ENCODE data around the gene EPB41L5.
"Not testable (repeated sequence)": the region's sequence is repeated elsewhere in the genome, so short reads cannot be mapped to it uniquely, and the experiment has no call there.

EPB41L5 gene

DNA sequence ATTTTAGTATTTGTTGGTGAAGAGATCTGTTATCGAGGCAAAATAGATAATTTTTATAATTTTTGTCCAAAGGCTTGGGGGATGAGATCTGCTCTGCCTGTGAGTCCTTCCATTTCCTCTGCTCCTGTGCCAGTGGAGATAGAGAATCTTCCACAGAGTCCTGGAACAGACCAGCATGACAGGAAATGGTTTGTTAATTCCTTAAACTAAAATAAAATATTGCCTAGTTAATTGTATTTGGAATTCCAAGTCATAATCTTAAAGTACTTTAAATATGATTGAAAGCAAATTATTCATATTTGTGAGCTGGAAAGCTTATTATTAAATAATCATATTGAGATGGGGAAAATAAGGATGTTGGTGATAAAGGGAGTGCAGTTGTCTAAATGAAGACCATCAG lies 87.8 kb downstream of the EPB41L5 start:
- no peak for DNase-seq (ENCODE audit: low read depth)

DNA sequence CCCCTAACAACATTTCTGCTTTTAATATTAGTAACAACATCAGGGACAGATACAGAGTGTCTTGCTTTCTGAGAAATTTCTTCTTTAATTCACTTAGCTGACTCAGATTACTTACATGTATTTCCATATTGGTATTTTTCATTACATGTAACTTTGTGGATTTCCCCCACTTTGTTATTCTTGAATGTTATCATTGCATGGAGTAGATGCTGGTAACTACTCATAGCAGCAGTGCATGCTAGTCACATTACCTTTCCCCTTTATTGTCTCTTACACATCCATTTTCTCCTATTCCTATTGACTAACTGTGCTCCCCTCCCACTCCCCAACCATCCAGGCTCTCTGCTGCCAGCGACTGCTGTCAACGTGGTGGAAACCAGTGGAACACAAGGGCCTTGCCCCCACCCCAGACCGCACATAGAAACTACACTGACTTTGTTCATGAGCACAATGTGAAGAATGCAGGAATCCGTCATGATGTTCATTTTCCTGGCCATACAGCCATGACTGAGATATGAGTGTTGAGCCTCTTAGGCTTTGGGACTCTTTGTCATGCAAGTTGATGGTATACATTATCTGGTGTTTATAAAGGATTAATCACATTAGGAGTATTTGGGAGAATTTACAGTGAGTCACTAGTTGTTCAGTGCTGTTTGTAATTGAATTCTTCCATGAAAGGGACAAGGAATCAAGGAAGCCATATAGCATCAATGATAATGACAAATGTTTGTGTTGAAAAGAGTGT lies 91.0 kb downstream of the EPB41L5 start:
- no peak for DNase-seq (ENCODE audit: low read depth)

DNA sequence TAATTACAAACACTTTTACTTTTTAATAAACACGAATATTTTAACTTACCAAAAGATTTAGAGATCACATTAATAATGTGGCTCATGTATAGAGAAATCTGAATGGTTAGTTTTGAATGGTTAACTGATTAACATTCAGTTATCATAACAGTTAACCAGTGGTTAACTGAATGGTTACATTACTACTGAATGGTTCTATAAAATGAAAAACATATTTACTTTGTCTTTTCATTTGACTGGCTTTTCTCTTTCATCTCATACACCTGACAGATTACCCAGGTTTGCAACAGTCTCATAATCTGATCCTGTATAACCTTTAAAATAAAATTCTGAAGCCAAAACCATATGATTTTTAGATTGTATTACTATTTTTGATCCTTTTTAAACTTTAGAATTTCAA lies 91.9 kb downstream of the EPB41L5 start:
- no peak for DNase-seq (ENCODE audit: low read depth)

DNA sequence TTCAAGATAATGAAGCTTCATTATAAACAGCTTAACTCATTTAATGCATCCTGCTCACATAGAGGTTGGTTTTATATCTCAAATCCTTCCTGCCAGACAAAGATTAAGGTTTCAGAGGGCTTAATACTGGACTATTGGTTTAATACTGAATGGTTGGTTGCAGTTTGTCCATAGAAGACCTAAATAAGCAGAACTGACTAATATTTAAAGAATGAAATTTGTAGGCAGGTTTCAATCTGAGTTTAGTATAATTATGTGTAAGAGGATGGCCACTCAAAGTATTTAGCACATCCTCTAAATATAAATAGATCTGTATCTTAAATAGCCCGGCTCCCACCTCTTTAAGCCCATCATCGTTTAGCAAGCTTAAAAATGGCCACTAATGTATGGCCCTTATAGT lies 92.5 kb downstream of the EPB41L5 start:
- no peak for DNase-seq (ENCODE audit: low read depth)

DNA sequence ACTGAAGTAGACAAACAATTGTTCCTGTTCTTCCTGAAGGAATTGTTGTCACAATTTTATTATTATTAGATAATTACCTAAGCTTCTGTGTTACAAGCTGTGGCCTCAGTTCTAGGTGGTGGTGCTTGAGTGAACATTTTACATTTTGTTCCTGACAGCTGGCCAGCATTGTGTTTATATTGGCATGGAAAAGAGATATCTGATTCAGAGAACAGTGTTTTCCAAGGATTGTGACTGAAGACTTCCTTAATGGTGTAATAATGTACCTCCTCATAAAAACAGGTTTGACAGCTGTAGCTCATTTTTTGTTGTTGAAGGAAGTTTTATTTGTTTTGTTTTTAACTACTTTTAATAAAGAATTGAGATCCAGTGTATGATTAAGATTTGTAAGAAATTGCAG lies 95.2 kb downstream of the EPB41L5 start:
- no peak for DNase-seq (ENCODE audit: low read depth)

DNA sequence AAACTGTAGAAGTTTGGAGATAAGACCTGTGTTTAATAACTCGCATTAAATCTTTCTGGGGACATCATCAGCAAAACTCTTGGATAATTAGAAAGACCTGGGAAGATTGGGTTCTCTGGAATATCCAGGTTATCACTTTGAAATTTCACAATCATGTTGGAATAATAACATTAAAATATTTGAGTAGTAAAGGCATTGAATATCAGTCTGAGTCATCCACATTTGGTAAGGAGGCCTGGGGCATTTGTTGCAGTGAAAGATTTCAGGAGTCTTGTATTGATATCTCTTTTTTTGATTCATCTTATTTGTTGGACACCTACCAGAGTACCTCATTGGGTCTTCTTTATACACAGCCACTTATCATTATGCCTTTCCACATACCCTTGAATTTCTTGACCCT lies 95.9 kb downstream of the EPB41L5 start:
- DNase-seq (ENCODE audit: low read depth): no peak

DNA sequence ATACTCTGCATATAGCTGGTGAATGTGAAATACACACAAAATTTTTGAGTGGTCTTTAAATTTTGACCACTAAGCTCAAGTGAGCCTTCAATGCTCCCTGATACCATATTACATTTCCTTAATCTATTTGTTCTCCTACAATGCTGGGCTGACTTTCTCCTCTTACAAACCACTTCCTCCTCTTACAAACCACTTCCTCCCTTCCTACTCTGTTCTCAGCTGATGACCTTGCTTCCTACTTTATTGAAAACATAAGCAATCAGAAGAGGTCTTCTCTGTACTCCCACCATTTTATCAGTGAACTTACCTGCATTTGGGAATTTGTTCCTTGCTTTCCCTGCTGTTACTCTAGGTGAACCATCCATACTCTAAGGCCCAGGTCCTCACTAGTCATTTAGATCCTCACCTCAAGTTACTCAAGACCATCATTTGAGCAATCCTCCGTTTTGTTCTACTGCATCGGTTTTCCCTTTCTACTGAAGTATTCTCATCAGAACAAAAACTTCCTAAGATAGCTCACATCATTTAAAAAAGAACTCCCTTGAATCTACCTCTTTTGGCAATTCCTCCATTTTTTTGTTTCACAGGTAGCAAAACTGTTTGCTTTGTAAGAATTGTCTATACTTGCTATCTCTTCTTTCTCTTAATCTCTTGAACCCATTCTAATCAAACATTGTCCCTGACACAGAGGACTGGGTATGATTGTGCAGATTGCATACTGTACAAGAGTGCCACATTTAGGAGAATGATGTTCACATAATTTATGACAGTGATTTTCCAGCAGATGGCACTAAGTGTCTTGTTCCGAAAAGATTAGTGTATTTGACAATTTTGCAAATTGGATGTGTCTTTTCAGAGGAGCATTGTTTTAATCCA lies 96.5 kb downstream of the EPB41L5 start:
- DNase-seq (ENCODE audit: low read depth): no peak

DNA sequence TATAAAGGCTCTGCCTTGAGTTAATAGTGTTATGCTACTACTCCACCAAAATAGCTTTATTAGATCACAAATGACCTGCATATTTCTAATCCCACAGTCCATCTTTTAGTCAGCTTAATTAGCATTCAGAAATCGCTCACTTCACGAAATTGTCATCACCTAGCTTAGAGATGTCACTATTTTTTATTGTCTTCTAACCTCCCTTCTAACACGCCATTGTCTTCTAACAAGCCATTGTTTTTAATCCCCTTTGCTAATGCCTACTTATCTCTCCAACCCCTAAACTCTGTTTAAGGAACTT lies 97.1 kb downstream of the EPB41L5 start:
- DNase-seq (ENCODE audit: low read depth): no peak

DNA sequence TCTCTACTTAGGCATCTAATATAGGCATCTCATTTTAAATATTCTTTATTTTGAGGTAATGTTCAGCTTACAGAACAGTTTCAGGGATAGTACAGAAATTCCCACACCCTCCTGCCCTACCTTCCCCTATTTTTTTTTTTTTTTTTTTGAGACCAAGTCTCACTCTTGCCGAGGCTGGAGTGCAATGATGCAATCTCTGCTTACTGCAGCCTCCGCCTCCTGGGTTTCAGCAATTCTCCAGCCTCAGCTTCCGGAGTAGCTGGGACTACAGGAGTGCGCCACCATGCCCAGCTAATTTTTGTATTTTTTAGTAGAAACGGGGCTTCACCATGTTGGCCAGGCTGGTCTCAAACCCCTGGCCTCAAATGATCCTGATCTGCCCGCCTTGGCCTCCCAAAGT lies 97.6 kb downstream of the EPB41L5 start:
- no peak for DNase-seq (ENCODE audit: low read depth)

DNA sequence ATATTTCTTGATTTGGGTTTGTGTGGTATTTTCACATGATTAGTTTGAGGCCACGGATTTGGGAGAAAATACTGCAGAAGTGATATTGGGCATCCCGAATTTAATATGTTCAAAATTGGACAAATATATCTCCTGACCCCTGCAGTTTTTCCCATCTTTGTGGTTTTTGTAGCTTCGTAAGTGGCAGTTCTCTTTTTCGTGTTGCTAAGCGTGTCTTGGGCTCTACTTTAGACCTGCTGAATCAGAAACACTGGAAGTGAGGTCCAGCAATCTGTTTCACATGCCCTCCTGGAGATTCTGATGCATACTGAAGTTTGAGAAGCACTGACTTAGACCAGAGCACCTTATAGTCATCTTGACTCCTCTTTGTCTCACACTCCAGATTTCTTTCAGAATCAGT lies 98.3 kb downstream of the EPB41L5 start:
- no peak for DNase-seq (ENCODE audit: low read depth)

DNA sequence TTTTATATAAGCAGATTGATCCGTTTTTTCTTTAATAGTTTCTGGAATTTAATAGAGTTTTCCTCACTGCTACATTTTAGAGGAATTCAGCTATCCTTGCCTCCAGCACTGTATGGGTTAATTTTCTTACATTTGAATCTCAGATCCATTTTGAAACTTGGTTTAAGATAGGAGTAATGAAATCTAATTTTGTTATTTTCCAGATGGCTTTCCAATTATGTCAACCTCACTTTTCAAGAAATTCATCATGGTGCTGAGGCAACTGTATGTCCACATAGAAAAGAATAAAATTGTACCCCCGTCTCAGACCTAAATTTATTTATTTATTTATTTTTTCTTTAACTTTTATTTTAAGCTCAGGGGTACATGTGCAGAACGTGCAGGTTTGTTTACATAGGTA lies 105.1 kb downstream of the EPB41L5 start:
- no peak for DNase-seq (ENCODE audit: low read depth)

DNA sequence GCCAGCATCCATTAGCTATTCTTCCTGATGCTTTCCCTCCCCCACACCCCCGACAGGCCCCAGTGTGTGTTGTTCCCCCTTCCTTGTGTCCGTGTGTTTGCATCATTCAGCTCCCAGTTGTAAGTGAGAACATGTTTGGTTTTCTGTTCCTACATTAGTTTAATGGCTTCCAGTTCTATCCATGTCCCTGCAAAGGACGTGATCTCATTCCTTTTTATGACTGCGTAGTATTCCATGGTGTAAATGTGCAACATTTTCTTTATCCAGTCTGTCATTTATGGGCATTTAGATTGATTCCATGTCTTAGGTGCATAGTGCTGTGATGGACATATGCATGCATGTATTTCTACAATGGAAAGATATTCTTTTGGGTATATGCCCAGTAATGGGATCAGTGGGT lies 105.6 kb downstream of the EPB41L5 start:
- DNase-seq (ENCODE audit: low read depth): no peak

DNA sequence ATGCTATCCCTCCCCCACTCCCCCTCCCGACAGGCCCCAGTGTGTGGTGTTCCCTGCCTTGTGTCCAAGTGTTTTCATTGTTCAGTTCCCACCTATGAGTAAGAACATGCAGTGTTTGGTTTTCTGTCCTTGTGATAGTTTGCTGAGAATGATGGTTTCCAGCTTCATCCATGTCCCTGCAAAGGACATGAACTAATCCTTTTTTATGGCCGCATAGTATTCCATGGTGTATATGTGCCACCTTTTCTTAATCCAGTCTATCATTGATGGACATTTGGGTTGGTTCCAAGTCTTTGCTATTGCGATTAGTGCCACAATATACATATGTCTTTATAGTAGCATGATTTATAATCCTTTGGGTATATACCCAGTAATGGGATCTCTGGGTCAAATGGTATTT lies 108.5 kb downstream of the EPB41L5 start:
- DNase-seq (ENCODE audit: low read depth): not testable (repeated sequence)

DNA sequence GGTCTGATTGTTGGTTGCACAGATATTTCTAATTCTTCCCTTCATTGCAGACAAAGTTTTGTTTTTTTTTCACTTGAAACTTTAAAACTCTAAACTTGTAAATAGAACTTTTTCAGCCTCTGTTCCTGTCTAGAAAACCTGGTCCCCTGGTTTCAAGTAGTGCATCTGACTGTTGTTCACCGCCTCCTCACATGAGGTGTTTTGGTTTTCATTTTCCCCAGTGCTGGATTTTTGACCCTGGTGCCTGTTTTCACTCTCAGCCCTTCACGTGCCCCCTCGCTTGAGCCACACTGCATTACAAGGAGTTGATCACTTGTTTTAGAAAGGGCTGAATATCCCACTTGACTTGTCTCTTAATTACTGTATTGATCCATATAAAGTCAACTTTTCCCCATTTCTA lies 110.2 kb downstream of the EPB41L5 start:
- DNase-seq (ENCODE audit: low read depth): no peak

DNA sequence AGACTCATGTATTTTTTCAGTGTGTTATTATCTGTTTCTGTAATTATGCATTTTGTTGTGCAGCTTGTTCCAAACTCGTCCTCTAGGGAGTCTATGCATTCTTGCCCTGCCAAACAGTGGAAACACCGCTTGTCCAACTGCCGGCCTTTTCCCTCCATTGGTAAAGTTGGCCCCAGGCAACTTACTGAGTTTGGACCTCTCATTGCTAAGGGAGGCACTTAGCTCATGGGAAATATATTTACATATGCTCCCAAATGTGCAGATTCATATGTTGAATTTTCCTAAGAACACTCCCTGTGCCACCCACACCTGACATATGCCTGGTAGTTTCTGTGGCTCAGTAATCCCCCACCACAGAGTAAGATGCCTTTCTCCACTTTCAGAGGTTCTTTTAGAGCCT lies 112.3 kb downstream of the EPB41L5 start:
- no peak for DNase-seq (ENCODE audit: low read depth)

DNA sequence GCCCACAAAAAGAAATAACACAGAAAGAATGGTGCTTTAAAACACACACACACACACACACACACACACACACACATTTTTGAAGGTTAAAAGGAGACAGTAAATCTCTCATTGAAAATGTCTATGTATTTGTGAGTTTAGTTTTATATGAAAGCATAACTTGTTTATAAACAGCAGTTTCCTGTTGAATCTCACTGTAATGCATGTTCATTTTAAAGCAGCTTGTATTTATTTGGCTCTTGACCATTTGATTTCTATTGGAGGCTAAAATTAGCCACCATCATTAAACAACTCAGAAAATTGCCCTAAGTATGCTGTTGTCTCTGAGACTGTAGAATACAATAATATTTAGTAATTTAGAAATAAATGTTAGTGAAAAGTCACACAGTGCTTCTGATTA lies 115.3 kb downstream of the EPB41L5 start:
- no peak for DNase-seq (ENCODE audit: low read depth)

DNA sequence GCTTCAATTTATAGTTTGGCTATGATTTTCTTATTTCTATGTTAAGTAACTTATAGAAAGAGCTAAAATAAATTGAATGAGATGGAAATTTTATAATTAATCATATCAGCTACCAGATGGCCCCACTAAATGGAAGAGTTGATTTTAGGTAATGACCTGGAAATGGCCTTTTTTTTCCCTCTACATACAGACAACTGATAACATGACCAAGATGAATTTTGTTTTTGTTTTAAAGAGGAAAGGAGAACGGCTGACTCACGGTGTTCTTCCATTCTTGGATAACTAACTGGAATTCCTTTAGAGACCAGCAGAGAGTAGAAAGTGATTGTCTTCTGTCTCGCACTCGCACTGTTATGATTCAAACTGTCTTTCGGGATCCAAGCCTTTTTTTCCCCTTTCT lies 119.3 kb downstream of the EPB41L5 start:
- DNase-seq (ENCODE audit: low read depth): no peak

DNA sequence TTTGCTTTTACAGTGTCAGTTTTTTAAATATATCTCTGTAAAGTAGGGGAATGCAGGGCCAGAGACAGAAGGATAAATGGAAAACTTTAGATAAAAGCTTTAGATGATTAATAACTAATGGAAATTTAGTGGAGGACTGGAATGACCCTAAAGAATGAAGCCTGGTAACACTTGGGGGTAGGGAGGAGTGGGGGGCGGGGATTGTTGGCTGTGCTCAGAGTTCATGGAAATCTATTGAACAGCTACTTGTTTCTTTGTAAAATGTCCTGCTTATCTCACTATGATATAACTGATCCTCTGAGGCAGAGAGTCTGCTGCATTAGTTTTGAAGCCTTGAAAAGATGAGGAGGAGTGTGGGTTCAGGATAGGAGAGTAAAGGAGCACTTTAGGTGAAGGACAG lies 119.8 kb downstream of the EPB41L5 start:
- DNase-seq (ENCODE audit: low read depth): no peak

DNA sequence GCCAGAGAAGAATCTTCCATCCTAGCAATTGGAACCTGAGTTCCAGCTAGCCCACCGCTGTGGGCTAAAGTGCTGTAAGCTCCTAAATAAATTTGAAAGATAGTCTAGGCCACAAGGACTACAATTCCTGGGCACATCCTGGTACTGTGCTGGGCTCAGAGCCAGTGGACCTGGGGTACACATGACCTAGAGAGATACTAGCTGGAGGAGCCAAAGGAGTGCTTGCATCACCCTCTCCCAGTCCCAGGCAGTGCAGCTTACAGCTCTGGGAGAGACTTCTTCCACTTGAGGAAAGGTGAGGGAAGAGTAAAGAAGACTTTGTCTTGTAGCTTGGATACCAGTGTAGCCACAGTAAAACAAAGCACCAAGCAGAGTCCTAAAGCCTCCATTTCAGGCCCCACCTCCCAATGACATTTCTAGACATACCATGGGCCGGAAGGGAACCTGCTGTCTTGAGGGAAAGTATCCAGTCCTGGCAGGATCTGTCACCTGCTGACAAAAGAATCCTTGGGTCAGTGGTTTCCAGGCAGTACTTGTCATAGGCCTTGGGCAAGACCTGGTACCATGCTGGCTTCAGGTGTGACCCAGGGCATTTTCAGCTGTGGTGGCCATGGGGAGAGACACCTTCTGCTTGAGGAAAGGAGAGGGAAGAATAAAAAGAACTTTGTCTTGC lies 120.8 kb downstream of the EPB41L5 start:
- DNase-seq (ENCODE audit: low read depth): no peak

DNA sequence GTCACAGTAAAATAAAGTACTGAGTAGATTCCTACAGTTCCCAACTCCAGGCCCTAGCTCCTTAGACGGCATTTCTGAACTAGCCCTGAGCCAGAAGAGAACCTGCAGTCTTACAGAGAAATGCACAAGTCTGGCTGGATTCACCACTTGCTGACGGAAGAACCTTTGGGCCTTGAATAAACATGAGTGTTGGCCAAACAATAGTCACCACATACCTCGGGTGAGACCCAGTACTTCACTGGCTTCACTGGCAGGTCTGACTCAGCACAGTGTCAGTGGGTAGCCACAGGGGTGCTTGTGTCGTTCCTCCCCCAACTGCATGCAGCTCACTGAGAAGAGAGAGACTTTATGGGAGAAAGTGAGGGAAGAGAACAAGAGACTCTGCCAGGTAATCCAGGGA lies 121.4 kb downstream of the EPB41L5 start:
- no peak for DNase-seq (ENCODE audit: low read depth)

DNA sequence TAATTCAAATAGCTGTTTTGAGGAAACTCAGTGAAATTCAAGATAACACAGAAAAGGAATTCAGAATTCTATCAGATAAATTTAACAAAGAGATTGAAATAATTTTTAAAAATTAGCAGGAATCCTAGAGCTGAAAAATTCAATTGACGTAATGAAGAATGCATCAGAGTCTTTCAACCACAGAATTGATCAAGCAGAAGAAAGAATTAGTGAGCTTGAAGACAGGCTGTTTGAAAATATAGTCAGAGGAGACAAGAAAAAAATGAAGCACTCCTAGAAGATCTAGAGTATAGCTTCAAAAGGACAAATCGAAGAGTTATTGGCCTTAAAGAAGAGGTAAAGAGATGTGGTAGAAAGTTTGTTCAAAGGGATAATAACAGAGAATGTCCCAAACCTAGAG lies 122.1 kb downstream of the EPB41L5 start:
- DNase-seq (ENCODE audit: low read depth): not testable (repeated sequence)

DNA sequence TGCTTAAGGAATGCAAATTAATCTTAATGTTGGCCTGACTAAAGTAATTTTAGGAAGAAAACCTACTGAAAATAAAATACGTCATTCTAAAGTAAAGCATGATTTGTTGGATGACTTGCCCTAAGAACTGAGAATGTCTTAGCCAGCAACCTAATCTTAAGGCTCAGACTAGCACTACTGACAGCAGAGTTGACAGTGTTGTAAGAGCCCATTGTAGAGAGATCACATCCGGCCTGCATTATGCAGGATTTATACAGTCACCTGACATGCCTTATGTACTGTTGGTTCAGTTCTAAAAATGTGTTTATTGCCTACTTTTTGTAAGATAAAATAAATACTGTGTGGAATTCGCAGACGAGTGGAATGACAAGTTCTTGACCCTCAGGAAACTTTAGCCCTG lies 128.0 kb downstream of the EPB41L5 start:
- DNase-seq (ENCODE audit: low read depth): no peak
